Dermis lymphatic vessel endothelial cell (primary cell): Measurements from ENCODE around the gene PCDHGA5. TPM values are rescaled to one million over a fixed set of nuclear protein-coding genes. Genes with fewer than 3 reads are reported as not detected.

Experiments used
- total RNA-seq: library from RNA; depleted of rRNA; stranded (reverse); fragments of >200 nt; gene quantifications from 2 replicates; pipeline ENCODE4 v1.2.1, GENCODE V29; 2014

PCDHGA5 gene
- total RNA-seq, 1 donor from 2014 or later, result 0.43 TPM

GRCh38 chr5:141397756-141398551, 34.0 kb downstream of the PCDHGA5 start, which contains the start of gene PCDHGB5:
Gene PCDHGB5, plus strand, starts transcription at chr5:141397947. Its CDS starts 181 bp downstream, at chr5:141398128.

GRCh38 chr5:141402553-141403243, 38.7 kb downstream of the PCDHGA5 start, which contains the start of gene PCDHGA9:
Gene PCDHGA9, plus strand, starts transcription at chr5:141402778. Its CDS starts 175 bp downstream, at chr5:141402953.

GRCh38 chr5:141407790-141408505, 44.0 kb downstream of the PCDHGA5 start, which contains the start of gene PCDHGB6:
Gene PCDHGB6, plus strand, starts transcription at chr5:141408021. Its CDS starts 182 bp downstream, at chr5:141408203.

GRCh38 chr5:141412854-141413539, 49.0 kb downstream of the PCDHGA5 start, which contains the start of gene PCDHGA10:
Gene PCDHGA10, plus strand, starts transcription at chr5:141412987. Its CDS starts 189 bp downstream, at chr5:141413176.

Other genes starting within 250 kb of the PCDHGA5 start
- 0.09 and 0.22 TPM in 2 replicates for gene PCDHB4, start 242.3 kb upstream of the PCDHGA5 start, total RNA-seq
- gene PCDHB5, start 229.0 kb upstream of the PCDHGA5 start, total RNA-seq, result 0.43 and 0.87 TPM in 2 replicates
- gene PCDHB6, start 214.1 kb upstream of the PCDHGA5 start, total RNA-seq, result 0.09 and 0.11 TPM in 2 replicates
- 0.87 and 1.8 TPM in 2 replicates for gene PCDHB7, start 191.5 kb upstream of the PCDHGA5 start, total RNA-seq
- gene PCDHB8, start 186.4 kb upstream of the PCDHGA5 start, total RNA-seq, result 0.43 and 0.65 TPM in 2 replicates
- 0.33 and 0.69 TPM in 2 replicates for gene PCDHB16, start 181.8 kb upstream of the PCDHGA5 start, total RNA-seq
- gene PCDHB9, start 177.0 kb upstream of the PCDHGA5 start, total RNA-seq, result 0.22 and 0.26 TPM in 2 replicates
- gene PCDHB10, start 171.8 kb upstream of the PCDHGA5 start, total RNA-seq, result 0.98 and 1.0 TPM in 2 replicates
- gene PCDHB11, start 164.5 kb upstream of the PCDHGA5 start, total RNA-seq, result 0.43 and 0.77 TPM in 2 replicates
- 0.33 and 0.60 TPM in 2 replicates for gene PCDHB12, start 155.4 kb upstream of the PCDHGA5 start, total RNA-seq
- 1.1 and 1.3 TPM in 2 replicates for gene PCDHB13, start 150.2 kb upstream of the PCDHGA5 start, total RNA-seq
- gene PCDHB14, start 140.8 kb upstream of the PCDHGA5 start, total RNA-seq, result 0.86 and 0.98 TPM in 2 replicates
- gene PCDHB15, start 118.8 kb upstream of the PCDHGA5 start, total RNA-seq, result 0.43 and 0.86 TPM in 2 replicates
- gene SLC25A2, start 60.1 kb upstream of the PCDHGA5 start, total RNA-seq, result 0.09 and 0.22 TPM in 2 replicates
- 78.7 and 81.5 TPM in 2 replicates for gene TAF7, start 43.4 kb upstream of the PCDHGA5 start, total RNA-seq
- gene PCDHGA1, start 33.6 kb upstream of the PCDHGA5 start, total RNA-seq, result 0.34 and 0.43 TPM in 2 replicates
- gene PCDHGA2, start 25.4 kb upstream of the PCDHGA5 start, total RNA-seq, result 0.86 and 1.1 TPM in 2 replicates
- 0.54 and 0.69 TPM in 2 replicates for gene PCDHGA3, start 20.3 kb upstream of the PCDHGA5 start, total RNA-seq
- 0.76 and 1.6 TPM in 2 replicates for gene PCDHGB1, start 14.1 kb upstream of the PCDHGA5 start, total RNA-seq
- gene PCDHGA4, start 9.1 kb upstream of the PCDHGA5 start, total RNA-seq, result 2.0 and 2.6 TPM in 2 replicates
- 1.3 and 2.7 TPM in 2 replicates for gene PCDHGB2, start 4.2 kb upstream of the PCDHGA5 start, total RNA-seq
- 2.6 and 4.3 TPM in 2 replicates for gene PCDHGB3, start 6.1 kb downstream of the PCDHGA5 start, total RNA-seq
- 2.4 and 2.9 TPM in 2 replicates for gene PCDHGA6, start 9.7 kb downstream of the PCDHGA5 start, total RNA-seq
- gene PCDHGA7, start 18.6 kb downstream of the PCDHGA5 start, total RNA-seq, result 0.65 and 1.4 TPM in 2 replicates
- 6.7 and 11.3 TPM in 2 replicates for gene PCDHGB4, start 23.5 kb downstream of the PCDHGA5 start, total RNA-seq
- gene PCDHGA8, start 28.5 kb downstream of the PCDHGA5 start, total RNA-seq, result 0.54 and 1.5 TPM in 2 replicates
- gene PCDHGB5, start 33.8 kb downstream of the PCDHGA5 start, total RNA-seq, result 8.3 and 11.8 TPM in 2 replicates
- 2.0 and 3.2 TPM in 2 replicates for gene PCDHGA9, start 38.6 kb downstream of the PCDHGA5 start, total RNA-seq
- gene PCDHGB6, start 43.9 kb downstream of the PCDHGA5 start, total RNA-seq, result 2.1 and 3.7 TPM in 2 replicates
- 5.2 and 6.0 TPM in 2 replicates for gene PCDHGA10, start 48.8 kb downstream of the PCDHGA5 start, total RNA-seq
- gene PCDHGB7, start 53.5 kb downstream of the PCDHGA5 start, total RNA-seq, result 10.9 and 11.5 TPM in 2 replicates
- 6.7 and 7.5 TPM in 2 replicates for gene PCDHGA11, start 56.9 kb downstream of the PCDHGA5 start, total RNA-seq
- 1.5 and 4.9 TPM in 2 replicates for gene PCDHGA12, start 66.3 kb downstream of the PCDHGA5 start, total RNA-seq
- 17.4 and 20.5 TPM in 2 replicates for gene PCDHGC3, start 111.8 kb downstream of the PCDHGA5 start, total RNA-seq
- gene PCDHGC4, start 120.9 kb downstream of the PCDHGA5 start, total RNA-seq, result 0.65 and 0.95 TPM in 2 replicates
- gene PCDHGC5, start 124.9 kb downstream of the PCDHGA5 start, total RNA-seq, result 0.33 and 0.52 TPM in 2 replicates